ENCODE results near the gene CASP10.
"Not testable (repeated sequence)": the region's sequence is repeated elsewhere in the genome, so short reads cannot be mapped to it uniquely, and the experiment has no call there.

The CASP10 gene

GRCh38 chr2:201233192-201233811 lies 50.4 kb downstream of the CASP10 start:
- peak; percentile 74 to 90 (median 75) for DNase-seq (ENCODE audit: low read depth in 3 of 3)

- no peak for DNase-seq (ENCODE audit: low read depth in 3 of 3)
Observed at GRCh38 chr2:201233812-201234662, 51.1 kb downstream of the CASP10 start.

GRCh38 chr2:201234663-201235135 lies 51.8 kb downstream of the CASP10 start:
- DNase-seq (ENCODE audit: low read depth in 3 of 3): no peak

GRCh38 chr2:201235860-201236811 lies 53.2 kb downstream of the CASP10 start:
- no peak for DNase-seq (ENCODE audit: low read depth in 3 of 3)

DNA sequence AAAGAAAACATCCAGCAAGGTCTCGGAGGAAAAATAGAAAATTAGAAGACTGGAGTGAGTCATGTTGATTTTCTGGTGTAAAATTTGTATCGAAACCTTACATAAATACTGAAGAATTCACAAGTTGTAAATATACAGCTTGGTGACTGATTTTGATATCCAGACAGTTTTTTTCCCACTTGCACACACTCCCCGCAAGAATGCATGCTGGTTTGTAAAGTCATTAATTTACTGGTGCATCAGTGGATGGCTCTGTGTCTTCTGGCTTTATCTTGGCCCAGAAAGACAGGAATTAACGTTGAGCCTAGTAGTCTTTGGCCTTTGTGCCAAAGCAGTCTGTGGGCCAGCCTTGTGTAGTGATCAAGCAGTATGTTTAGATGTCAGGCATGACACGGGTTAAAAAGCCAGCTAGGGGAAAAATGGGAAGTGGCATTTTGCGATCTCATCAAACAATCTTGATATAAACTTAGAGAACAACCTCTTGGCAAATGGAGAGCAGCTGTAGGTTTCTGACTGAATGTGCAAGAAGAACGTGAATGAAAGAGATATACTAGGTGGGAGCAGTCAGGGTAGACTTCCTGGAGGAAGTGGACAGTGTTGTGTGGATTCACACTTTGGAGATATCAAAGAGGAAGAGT lies 54.7 kb downstream of the CASP10 start:
- DNase-seq (ENCODE audit: low read depth in 3 of 3): no peak

DNA sequence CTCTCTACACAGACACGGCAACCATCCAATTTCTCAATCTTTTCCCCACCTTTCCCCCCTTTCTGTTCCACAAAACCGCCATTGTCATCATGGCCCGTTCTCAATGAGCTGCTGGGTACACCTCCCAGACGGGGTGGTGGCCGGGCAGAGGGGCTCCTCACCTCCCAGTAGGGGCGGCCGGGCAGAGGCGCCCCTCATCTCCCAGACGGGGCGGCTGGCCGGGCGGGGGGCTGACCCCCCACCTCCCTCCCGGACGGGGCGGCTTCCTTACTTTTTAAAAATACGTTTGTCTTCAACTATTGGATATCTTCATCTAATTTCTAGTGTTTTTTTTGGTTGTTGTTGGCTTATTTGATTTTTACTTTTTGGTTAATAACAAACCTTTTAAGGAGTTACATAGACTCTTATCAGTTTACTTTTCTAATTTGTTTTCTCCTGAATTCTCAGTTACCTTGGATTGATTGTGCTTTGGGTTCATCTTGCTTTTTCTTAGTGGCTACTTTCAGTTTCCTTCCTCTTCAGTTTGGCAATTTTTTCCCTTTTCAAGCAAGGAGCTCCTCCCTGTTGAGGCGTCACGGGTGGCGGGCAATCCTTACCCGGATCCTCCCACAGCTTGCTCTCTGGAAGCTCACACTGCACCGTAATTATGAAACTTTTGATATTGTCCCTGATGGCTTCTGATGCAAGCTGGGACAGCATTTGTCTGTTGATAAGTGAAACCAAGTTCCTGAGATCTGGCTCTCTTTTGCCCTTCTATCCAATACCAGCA lies 56.4 kb downstream of the CASP10 start:
- DNase-seq (ENCODE audit: low read depth in 3 of 3): not testable (repeated sequence)

DNA sequence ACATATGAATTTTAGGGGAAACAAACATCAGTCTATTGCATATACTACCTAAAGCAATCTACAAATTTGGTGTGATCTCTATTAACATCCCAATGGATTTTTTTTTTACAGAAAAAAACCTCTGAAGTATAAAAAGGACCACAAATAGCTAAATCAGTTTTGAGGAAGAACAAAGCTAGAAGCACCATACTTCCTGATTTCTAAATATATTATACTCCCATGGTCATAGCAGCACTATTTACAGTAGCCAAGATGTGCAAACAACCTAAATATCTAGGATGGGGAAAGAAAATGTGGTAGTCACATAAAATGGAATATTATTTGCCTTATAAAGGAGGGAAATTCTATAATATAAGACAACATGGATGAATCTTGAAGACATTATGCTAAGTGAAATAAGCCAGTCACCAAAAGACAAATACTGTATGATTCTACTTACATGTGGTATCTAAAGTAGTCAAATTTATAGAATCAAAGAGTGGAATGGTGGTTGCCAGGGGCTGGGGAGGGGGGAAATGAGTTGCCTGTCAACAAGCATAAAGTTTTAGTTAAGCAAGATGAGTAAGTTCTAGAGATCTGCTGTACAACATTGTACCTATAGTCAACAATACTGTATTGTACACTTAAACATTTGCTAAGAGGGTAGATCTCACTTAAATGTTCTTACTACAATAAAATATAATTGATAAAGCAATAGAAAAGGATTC lies 59.8 kb downstream of the CASP10 start:
- no peak for DNase-seq (ENCODE audit: low read depth in 3 of 3)

- DNase-seq (ENCODE audit: low read depth in 3 of 3): no peak
Observed at GRCh38 chr2:201244829-201245228, 61.9 kb downstream of the CASP10 start.

- DNase-seq (ENCODE audit: low read depth in 3 of 3): no peak
Observed at GRCh38 chr2:201246280-201246679, 63.3 kb downstream of the CASP10 start.

DNA sequence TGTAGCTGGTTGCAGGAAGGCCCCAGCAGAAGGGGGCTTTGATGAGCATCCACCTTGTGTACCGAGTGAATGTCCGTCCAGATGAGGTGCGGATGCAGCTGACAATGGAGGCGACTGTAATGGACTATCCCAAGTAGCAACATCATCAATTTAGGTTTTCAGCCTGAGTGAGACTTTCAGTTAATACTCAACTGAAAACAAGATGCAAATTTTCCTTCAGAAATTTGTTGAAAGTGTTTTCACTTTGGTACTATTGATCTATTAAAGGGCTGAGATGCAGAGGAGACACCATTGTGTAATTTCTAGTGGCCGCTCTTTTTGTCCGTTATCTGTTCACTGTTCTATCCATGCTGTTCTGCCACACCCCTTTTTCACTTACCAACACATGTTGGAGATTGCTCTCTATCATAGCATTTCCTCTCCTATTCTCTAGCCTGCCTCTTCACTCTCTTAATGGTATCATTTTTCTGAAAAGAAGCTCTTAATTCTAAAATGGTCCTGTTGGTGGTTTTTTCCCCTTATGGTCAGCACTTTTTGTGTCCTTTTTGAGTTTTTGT lies 65.4 kb downstream of the CASP10 start:
- no peak for DNase-seq (ENCODE audit: low read depth in 3 of 3)

DNA sequence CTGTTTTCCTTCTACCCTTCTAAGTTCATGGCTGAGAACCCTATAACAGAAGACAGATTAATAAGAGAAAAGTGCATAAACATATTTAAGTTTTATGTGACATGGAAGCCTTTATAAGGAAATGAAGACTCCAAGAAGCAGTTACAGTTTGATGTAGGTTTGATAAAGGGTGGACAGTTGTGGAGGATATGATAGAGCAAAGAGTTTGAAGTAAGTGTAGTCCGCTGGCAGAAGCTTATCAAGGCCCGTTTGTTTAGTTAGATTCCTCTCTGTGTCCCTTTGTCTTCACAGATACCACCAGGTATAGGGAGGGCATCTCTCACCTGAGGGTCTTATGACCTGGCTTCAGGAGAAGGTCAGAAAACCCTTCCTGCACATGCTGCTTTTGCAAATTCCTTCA lies 66.9 kb downstream of the CASP10 start:
- DNase-seq (ENCODE audit: low read depth in 3 of 3): no peak

GRCh38 chr2:201250741-201251140 lies 67.8 kb downstream of the CASP10 start:
- DNase-seq (ENCODE audit: low read depth in 3 of 3): no peak

- no peak for DNase-seq (ENCODE audit: low read depth in 3 of 3)
Observed at GRCh38 chr2:201254081-201254730, 71.3 kb downstream of the CASP10 start.

DNA sequence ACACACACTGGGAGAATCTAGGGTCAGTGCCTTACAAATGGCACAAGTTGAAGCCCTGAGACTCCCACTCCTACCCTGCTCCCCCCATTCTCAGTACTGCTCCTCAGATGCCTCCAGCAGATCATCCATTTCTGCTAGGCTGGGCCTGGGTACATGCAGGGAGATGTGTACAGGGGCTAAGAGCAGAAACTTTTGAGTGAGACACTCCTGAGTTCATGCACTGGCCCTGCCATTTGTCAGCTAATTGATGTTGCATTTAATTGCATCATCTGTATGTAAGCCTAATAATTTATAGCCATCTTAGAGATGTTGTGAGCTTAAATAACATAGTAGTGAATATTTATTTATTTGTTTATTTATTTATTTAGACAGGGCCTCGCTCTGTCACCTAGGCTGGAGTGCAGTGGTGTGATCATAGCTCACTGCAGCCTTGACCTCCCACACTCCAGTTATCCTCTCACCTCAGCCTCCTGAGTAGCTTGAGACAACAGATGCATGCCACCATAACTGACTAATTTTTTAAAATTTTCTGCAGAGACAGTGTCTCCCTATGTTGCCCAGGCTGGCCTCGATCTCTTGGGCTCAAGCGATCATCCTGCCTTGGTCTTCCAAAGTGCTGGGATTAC lies 72.6 kb downstream of the CASP10 start:
- no peak for DNase-seq (ENCODE audit: low read depth in 3 of 3)

- no peak for DNase-seq (ENCODE audit: low read depth in 3 of 3)
Observed at GRCh38 chr2:201256082-201256481, 73.1 kb downstream of the CASP10 start.

GRCh38 chr2:201257381-201257955 lies 74.5 kb downstream of the CASP10 start:
- DNase-seq (ENCODE audit: low read depth in 3 of 3): no peak

DNA sequence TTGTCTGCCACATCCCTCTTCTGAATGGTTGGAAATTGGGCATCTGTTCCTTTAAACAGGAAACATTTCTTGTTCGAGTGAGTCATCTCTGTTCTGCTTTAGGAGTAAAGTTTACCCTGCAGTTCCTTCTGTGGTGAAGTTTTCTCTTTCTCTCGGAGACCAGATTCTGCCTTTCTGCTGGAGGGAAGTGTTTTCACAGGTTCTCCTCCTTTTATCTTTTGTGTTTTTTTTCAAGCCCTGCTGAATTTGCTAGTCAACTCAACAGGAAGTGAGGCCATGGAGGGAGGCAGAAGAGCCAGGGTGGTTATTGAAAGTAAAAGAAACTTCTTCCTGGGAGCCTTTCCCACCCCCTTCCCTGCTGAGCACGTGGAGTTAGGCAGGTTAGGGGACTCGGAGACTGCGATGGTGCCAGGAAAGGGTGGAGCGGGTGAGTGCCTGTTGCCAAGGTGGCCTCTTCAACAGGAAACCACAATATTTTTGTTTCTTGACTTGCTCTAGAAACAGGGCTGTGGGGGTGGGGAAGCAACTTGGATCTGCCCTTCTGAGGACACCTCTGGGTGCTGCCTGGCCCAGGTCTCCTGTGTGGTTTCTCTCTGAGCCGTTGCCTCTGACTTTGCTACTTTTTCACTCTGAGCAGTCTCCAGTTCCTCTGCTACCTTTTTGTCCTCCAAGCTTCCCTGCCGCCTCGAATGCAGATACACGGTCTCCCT lies 75.2 kb downstream of the CASP10 start:
- DNase-seq (ENCODE audit: low read depth in 3 of 3): peak; percentile 66 to 85 (median 81)
